ENCODE results near the gene CCDC88A. TPM values are rescaled to one million over a fixed set of nuclear protein-coding genes. Genes with fewer than 3 reads are reported as not detected.

CCDC88A gene
- total and polyA plus RNA-seq, 8 donors: 10.2 to 30.1 (median 18.8) TPM

DNA sequence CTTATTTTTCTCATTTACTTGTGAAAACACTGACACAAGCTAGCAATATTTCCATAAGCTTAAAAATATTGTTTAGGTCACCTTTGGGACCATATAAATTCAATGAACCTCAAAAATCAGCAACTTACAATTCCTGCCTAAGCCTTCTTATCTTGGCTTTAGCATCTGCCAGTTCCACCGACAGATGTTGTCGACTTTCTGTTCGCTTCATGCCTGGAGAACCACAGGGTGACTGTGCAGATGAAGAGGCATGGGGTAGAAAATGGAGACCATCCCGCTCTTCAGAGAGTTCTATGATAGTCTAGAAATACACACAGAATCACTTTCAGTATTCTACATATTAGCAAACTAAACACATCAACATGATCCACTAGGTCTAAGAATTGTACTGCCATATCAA is 64.2 kb downstream of the CCDC88A start:
- TF ChIP-seq, protein P1, sequence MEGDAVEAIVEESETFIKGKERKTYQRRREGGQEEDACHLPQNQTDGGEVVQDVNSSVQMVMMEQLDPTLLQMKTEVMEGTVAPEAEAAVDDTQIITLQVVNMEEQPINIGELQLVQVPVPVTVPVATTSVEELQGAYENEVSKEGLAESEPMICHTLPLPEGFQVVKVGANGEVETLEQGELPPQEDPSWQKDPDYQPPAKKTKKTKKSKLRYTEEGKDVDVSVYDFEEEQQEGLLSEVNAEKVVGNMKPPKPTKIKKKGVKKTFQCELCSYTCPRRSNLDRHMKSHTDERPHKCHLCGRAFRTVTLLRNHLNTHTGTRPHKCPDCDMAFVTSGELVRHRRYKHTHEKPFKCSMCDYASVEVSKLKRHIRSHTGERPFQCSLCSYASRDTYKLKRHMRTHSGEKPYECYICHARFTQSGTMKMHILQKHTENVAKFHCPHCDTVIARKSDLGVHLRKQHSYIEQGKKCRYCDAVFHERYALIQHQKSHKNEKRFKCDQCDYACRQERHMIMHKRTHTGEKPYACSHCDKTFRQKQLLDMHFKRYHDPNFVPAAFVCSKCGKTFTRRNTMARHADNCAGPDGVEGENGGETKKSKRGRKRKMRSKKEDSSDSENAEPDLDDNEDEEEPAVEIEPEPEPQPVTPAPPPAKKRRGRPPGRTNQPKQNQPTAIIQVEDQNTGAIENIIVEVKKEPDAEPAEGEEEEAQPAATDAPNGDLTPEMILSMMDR (IDR thresholded peaks at IDR 0.05): no peak
- no peak for DNase-seq
- intact Hi-C loops (cut with DNase I): no loop called here
- 97 to 99% methylated on average over 4 of the region's 4 CpGs for WGBS, 2 donors
- FAIRE-seq: no peak
- Histone ChIP-seq H3K9me3 (no peaks in the 10 kb centered on the region), H3K36me3 (no peaks in the 10 kb centered on the region), H3K4me3 (no peak overlapping the region), H3K27ac (no peak overlapping the region), H3K27me3 (no peaks in the 10 kb centered on the region), H3K4me1 (no peaks in the 10 kb centered on the region)
- ATAC-seq: no peak

DNA sequence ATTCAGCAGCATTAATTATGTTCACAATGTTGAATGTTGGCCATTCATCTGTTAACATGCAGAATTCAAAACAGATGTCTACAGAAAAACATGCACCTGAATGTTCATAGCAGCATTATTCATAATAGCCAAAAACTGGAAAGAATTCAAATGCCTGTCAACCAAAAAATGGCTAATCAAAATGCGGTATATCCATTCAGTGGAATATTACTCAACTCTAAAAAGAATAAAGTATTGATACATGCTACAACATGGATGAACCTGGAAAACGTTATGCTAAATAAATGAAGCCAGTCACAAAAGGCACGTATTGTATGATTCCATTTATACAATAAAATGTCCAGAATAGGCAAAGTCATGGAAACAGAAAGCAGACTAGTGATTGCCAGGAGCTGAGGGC is 68.0 kb downstream of the CCDC88A start:
- WGBS, 2 donors: 97 to 98% methylated on average over 3 of the region's 3 CpGs
- no peak for FAIRE-seq
- H3K27me3 ChIP-seq: no peaks in the 10 kb centered on the region

GRCh38 chr2:55345064-55345463 is 74.6 kb downstream of the CCDC88A start:
- ATAC-seq: no peak
- no peaks in the 10 kb centered on the region for H3K9me3 ChIP-seq
- WGBS, 2 donors: 97 to 98% methylated on average over 4 of the region's 4 CpGs
- no peak for FAIRE-seq
- intact Hi-C loops (cut with DNase I): no loop called here
- no peak overlapping the region for H3K4me3 ChIP-seq
- DNase-seq: no peak
- H3K36me3 ChIP-seq: no peaks in the 10 kb centered on the region
- no peaks in the 10 kb centered on the region for H3K4me1 ChIP-seq
- TF ChIP-seq, protein P1 (IDR thresholded peaks at IDR 0.05): no peak
- H3K27ac ChIP-seq: no peak overlapping the region
- no peaks in the 10 kb centered on the region for H3K27me3 ChIP-seq

More for the DNA sequence above, 68.0 kb downstream of the CCDC88A start:
- ATAC-seq (no peak), DNase-seq (no peak)
- no peaks in the 10 kb centered on the region for H3K9me3 ChIP-seq
- H3K4me3 ChIP-seq: no peak overlapping the region
- H3K36me3 ChIP-seq: no peaks in the 10 kb centered on the region
- TF ChIP-seq, protein P1 (IDR thresholded peaks at IDR 0.05): no peak
- no peak overlapping the region for H3K27ac ChIP-seq
- intact Hi-C loops (cut with DNase I): no loop called here
- H3K4me1 ChIP-seq: no peaks in the 10 kb centered on the region

- H3K4me3 ChIP-seq: no peak overlapping the region
- H3K4me1 ChIP-seq: no peaks in the 10 kb centered on the region
- no peak overlapping the region for H3K27ac ChIP-seq
- ATAC-seq (no peak), DNase-seq (no peak), FAIRE-seq (no peak)
- TF ChIP-seq, protein P1 (IDR thresholded peaks at IDR 0.05): no peak
- H3K9me3 ChIP-seq: no peaks in the 10 kb centered on the region
- no peaks in the 10 kb centered on the region for H3K36me3 ChIP-seq
- H3K27me3 ChIP-seq: no peaks in the 10 kb centered on the region
- intact Hi-C loops (cut with DNase I): no loop called here
Observed at GRCh38 chr2:55338268-55338667, 81.4 kb downstream of the CCDC88A start.

DNA sequence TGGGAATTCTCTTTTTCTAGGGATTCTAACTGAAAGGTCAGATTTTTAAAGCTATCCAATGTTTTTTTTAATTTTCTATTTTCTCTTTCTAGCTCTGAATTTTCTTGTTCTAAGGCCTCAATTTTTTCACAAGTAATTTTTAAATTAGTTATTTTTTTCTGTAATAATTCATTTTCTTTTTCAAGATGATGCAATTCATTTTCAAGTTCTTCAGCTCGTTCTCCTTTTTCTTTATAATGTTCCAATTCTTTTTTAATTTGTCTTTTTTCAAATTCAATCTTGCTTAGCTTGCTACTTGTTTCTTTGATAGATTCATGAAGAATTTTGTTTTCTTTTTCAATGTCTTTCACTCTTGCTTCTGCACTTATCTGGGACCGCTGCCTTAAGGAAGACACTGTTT is 84.9 kb downstream of the CCDC88A start:
- H3K36me3 ChIP-seq: no peaks in the 10 kb centered on the region
- H3K4me3 ChIP-seq: no peak overlapping the region
- no peaks in the 10 kb centered on the region for H3K4me1 ChIP-seq
- 90% methylated on average over 2 of the region's 2 CpGs for WGBS, 2 donors
- DNase-seq: no peak
- TF ChIP-seq, protein P1 (IDR thresholded peaks at IDR 0.05): no peak
- no peaks in the 10 kb centered on the region for H3K27me3 ChIP-seq
- ATAC-seq: no peak
- intact Hi-C loops (cut with DNase I): no loop called here
- no peak overlapping the region for H3K27ac ChIP-seq
- no peak for FAIRE-seq
- no peaks in the 10 kb centered on the region for H3K9me3 ChIP-seq

Measured in pancreas (tissue), 10 donors.